GM12878 (cell line): Measurements from ENCODE around the gene FIGLA. TPM values are rescaled to one million over a fixed set of nuclear protein-coding genes. Genes with fewer than 3 reads are reported as not detected.

Source experiments
- ATAC-seq: fragments of 200-7000 bp; cut with Tn5 transposase; 3 replicates; pipeline ENCODE4 v1.9.1; 2020; ENCODE audit warnings: mild to moderate bottlenecking, moderate library complexity
- BruUV-seq: library from RNA; stranded (reverse); fragments of 400-500 nt; replicated peaks from 2 replicates; lab custom pipeline; 2021; lab: Mats Ljungman, UMichigan
- CTCF ChIA-PET: fragments of 300-600 bp; sonication (Branson Sonifier 250); formaldehyde crosslinking; extraction: SDS; loops from one replicate; lab custom pipeline; 2021; ENCODE audit warnings: inconsistent platforms; lab: Yijun Ruan, JAX
- POLR2A ChIA-PET: fragments of 350-600 bp; formaldehyde crosslinking; extraction: SDS; loops from one replicate; lab custom pipeline; 2021; ENCODE audit warnings: inconsistent platforms; lab: Charles Lee
- RAD21 ChIA-PET: fragments of 300-600 bp; sonication (Branson Sonifier 250); formaldehyde crosslinking; loops from one replicate; lab custom pipeline; 2023; ENCODE audit warnings: antibody characterized with exemption; ENCODE audit not compliant: unreplicated experiment; lab: Charles Lee
- SMC1A ChIA-PET: fragments of 300-600 bp; sonication (Branson Sonifier 250); formaldehyde crosslinking; loops from one replicate; lab custom pipeline; 2023; ENCODE audit not compliant: unreplicated experiment, uncharacterized antibody; lab: Charles Lee
- DNase-seq: peaks from one replicate; pipeline ENCODE4 v3.0.0-alpha.2; 2011; ENCODE audit warnings: low read depth, low spot score
- FAIRE-seq: peaks from 3 replicates; lab custom pipeline; 2011; peaks lifted over from hg19 to GRCh38; lab: Jason Lieb, UNC
- H2AFZ ChIP-seq: 2 replicates; pipeline ENCODE4 v1.6.0; 2011; ENCODE audit warnings: low read depth, low read length, control low read depth; ENCODE audit not compliant: control insufficient read depth
- H3K27ac ChIP-seq: 2 replicates; pipeline ENCODE4 v1.5.1; 2011; ENCODE audit warnings: control low read depth; ENCODE audit not compliant: control insufficient read depth, insufficient read depth
- H3K27me3 ChIP-seq, 2 experiments: replicated peaks in 1 of 2; 2 replicates each; pipeline versions ENCODE4 v1.6.0 to v1.6.1; 2011; ENCODE audit warnings: low read length in 1 of 2; ENCODE audit not compliant: control insufficient read depth in 2 of 2, insufficient read depth in 2 of 2
- H3K36me3 ChIP-seq, 2 experiments: 2 replicates each; pipeline ENCODE4 v1.5.1; 2011; ENCODE audit warnings: low read length in 1 of 2; ENCODE audit not compliant: control insufficient read depth in 2 of 2, insufficient read depth in 2 of 2
- H3K4me1 ChIP-seq: 2 replicates; pipeline ENCODE4 v1.6.1; 2011; ENCODE audit warnings: mild to moderate bottlenecking, low read length, moderate library complexity, mixed read lengths; ENCODE audit not compliant: control insufficient read depth, insufficient read depth
- H3K4me2 ChIP-seq: 2 replicates; pipeline ENCODE4 v1.6.0; 2011; ENCODE audit warnings: control low read depth; ENCODE audit not compliant: control insufficient read depth, insufficient read depth
- H3K4me3 ChIP-seq: fragments of 200-600 bp; sonication (generic); 2 replicates; pipeline ENCODE4 v1.5.1; 2016
- H3K79me2 ChIP-seq: 2 replicates; pipeline ENCODE4 v1.6.0; 2011; ENCODE audit warnings: low read length; ENCODE audit not compliant: control insufficient read depth, insufficient read depth
- H3K9ac ChIP-seq: 2 replicates; pipeline ENCODE4 v1.8.0; 2011; ENCODE audit warnings: low read length, control low read depth, mixed read lengths; ENCODE audit not compliant: control insufficient read depth, insufficient read depth
- H3K9me3 ChIP-seq: replicated peaks from 3 replicates; pipeline ENCODE4 v1.5.1; 2011; ENCODE audit warnings: mild to moderate bottlenecking, low read length; ENCODE audit not compliant: control insufficient read depth, insufficient read depth
- H4K20me1 ChIP-seq: 2 replicates; pipeline ENCODE4 v1.6.0; 2011; ENCODE audit not compliant: control insufficient read depth, insufficient read depth
- ASH2L ChIP-seq: fragments of 300-600, 200-600 bp; sonication (generic); IDR thresholded peaks from 2 replicates; pipeline ENCODE4 v1.6.1; 2017; ENCODE audit warnings: low read depth, mild to moderate bottlenecking, borderline replicate concordance
- CBFB ChIP-seq: IDR thresholded peaks from 2 replicates; pipeline ENCODE4 v1.6.1; 2016; ENCODE audit warnings: antibody characterized with exemption, low read depth
- CBX3 ChIP-seq: fragments of 200-600 bp; sonication (generic); IDR thresholded peaks from 2 replicates; pipeline ENCODE4 v1.6.1; 2016; ENCODE audit warnings: low read depth, borderline replicate concordance
- MTA2 ChIP-seq: fragments of 450-650 bp; IDR thresholded peaks from 2 replicates; pipeline ENCODE4 v1.6.1; 2016; ENCODE audit warnings: low read depth, mild to moderate bottlenecking, moderate library complexity
- RFX5 ChIP-seq: IDR thresholded peaks from 2 replicates; pipeline ENCODE4 v1.6.1; 2011; ENCODE audit warnings: low read depth, low read length, improper control_type of control experiment
- SP1 ChIP-seq: IDR thresholded peaks from one replicate; pipeline ENCODE4 v1.6.1; 2011; ENCODE audit warnings: low read depth, low read length
- TARDBP ChIP-seq: IDR thresholded peaks from 2 replicates; pipeline ENCODE4 v1.6.1; 2016; ENCODE audit warnings: borderline replicate concordance
- TBL1XR1 ChIP-seq: IDR thresholded peaks from 2 replicates; pipeline ENCODE4 v1.6.1; 2012; ENCODE audit warnings: low read depth, low read length, improper control_type of control experiment
- WGBS: methylation state at CpG from one replicate; pipeline ENCODE4 v1.1.6; 2016; ENCODE audit warnings: low lambda C conversion rate; ENCODE audit not compliant: insufficient replicate concordance, insufficient coverage; ENCODE audit errors: missing lambda C conversion rate; 5-methylcytosine and 5-hydroxymethylcytosine counted together
- in situ Hi-C: fragments of 300-500 bp; cut with MboI; formaldehyde crosslinking; loops from 9 replicates; pipeline ENCODE4 v1.14.3; 2018; ENCODE audit warnings: mixed read lengths
- intact Hi-C: fragments of 100-400 bp; cut with micrococcal nuclease; formaldehyde crosslinking; loops from one replicate; pipeline ENCODE4 v1.14.2; 2022; ENCODE audit not compliant: unreplicated experiment
- polyA plus RNA-seq, 11 experiments: library from polyadenylated mRNA; depleted of rRNA in 4 of 11; unstranded in 6 of 11; stranded (reverse) in 5 of 11; fragments of >200 nt; fragmentation: Nextera tagmentation in 4 of 11; fragmentation: Illumina TruSeq in 1 of 11; extraction: Ambion mirVana in 4 of 11; extraction: Trizol in 1 of 11; gene quantifications; 1 replicate in 1 of 11; 2 replicates in 10 of 11; pipeline versions ENCODE4 v1.2.1 to v1.2.3, GENCODE V29; 2011 to 2016; ENCODE audit warnings: inconsistent platforms in 2 of 11, missing spikeins in 2 of 11, low read depth in 1 of 11
- total RNA-seq, 4 experiments: library from RNA; depleted of rRNA in 3 of 4; stranded (reverse); fragments of >200 nt in 3 of 4; fragmentation: Illumina TruSeq in 1 of 4; extraction: Trizol in 1 of 4; gene quantifications; 2 replicates each; pipeline versions ENCODE4 v1.2.1 to v1.2.3, GENCODE V29; 2013 to 2021
- TF ChIP-seq, protein P1 (sequence below): IDR thresholded peaks from 2 replicates; pipeline ENCODE4 v1.6.1; 2012; ENCODE audit warnings: low read depth, low read length, improper control_type of control experiment

Gene FIGLA
- total and polyA plus RNA-seq, 10 of the 15 experiments (the other 5 are each of a cell fraction or from before 2014, with no cell fraction given): not detected

DNA sequence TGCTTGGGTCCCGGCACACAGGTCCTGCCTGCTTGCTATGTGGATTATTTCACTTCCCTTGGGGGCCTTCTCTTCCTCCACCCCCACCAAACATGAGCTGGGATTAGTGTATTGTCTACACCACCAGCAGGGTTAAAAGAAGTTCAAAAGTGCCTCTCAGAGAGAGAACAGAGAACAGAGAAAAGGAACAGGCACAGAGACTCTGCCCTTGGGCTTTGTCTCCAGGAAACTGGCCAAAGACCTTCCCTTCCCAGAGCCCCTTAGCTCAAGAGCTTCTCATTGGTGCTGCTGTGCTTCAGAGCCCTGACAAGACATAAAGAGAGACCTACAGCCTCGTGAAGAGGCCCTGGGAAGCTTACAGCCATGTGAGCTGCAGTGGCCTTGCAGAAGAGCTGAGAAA, 7.1 kb upstream of the FIGLA start:
- CTCF ChIA-PET: no interaction called here
- DNase-seq (no peak), FAIRE-seq (no peak), ATAC-seq (no peak)
- intact Hi-C loops: no loop called here
- Histone ChIP-seq H3K4me1 (no peaks in the 10 kb centered on the region), H2AFZ (no peak overlapping the region), H3K27ac (no peak overlapping the region), H3K27me3 (0 out of 4 replicates have a peak, but pooled peaks cover 0 to 3% of the 10 kb centered on the region in 2 experiments), H3K36me3 (no peaks in the 10 kb centered on the region), H4K20me1 (no peaks in the 10 kb centered on the region), H3K4me3 (no peak overlapping the region), H3K4me2 (no peak overlapping the region), H3K9ac (no peak overlapping the region), H3K79me2 (no peaks in the 10 kb centered on the region), H3K9me3 (peaks cover 5% of the 10 kb centered on the region; the same call in 1 of the 3 replicates)
- RAD21 ChIA-PET: no interaction called here
- SMC1A ChIA-PET: no interaction called here
- no TSS peak for BruUV-seq
- in situ Hi-C loops: no loop called here
- 18% methylated on average over 2 of the region's 2 CpGs for WGBS
- POLR2A ChIA-PET: no interaction called here
- no peak for TF ChIP-seq SP1
- no peak for TF ChIP-seq RFX5
- no peak for TF ChIP-seq TBL1XR1
- TF ChIP-seq CBX3: no peak
- TF ChIP-seq MTA2: no peak

DNA sequence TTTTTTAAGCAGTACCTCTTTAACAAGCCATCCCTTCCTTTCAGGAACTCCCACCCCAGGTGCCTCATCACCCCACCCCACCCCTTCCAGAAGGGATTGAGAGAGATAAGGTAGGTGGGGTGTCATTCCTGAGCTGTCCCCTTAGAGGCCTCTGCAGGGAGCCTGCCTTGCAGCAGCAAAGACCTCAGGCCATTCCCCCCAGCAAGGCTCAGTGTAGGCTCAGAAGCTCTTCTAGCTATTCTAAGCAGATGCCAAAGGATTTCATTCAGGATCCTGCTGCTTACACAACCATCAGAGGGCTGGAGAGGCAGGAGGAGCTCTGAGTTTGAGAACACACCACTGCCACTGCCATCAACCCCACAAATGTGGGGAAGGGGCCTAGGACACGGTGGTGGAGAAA, 5.8 kb upstream of the FIGLA start:
- ATAC-seq: no peak
- CTCF ChIA-PET: no interaction called here

More for the DNA sequence above, 5.8 kb upstream of the FIGLA start:
- Histone ChIP-seq H3K9ac (no peak overlapping the region), H3K79me2 (no peaks in the 10 kb centered on the region), H3K9me3 (peaks cover 5% of the 10 kb centered on the region; the same call in 1 of the 3 replicates), H3K27me3 (peaks cover 2 to 3% of the 10 kb centered on the region in 2 experiments; a peak in 1 of 4 replicates), H3K4me3 (no peak overlapping the region), H3K4me2 (no peak overlapping the region), H3K4me1 (no peaks in the 10 kb centered on the region), H4K20me1 (no peaks in the 10 kb centered on the region), H2AFZ (no peak overlapping the region), H3K27ac (no peak overlapping the region), H3K36me3 (no peaks in the 10 kb centered on the region)
- in situ Hi-C loops (no loop called here), intact Hi-C loops (no loop called here)
- ChIA-PET SMC1A (no interaction called here), POLR2A (interaction anchor here (0.7 kb wide), 1 partner anchor 1028 kb away, joined by 4 read pairs; no protein-coding TSS in a partner anchor), RAD21 (no interaction called here)
- no peak for FAIRE-seq
- WGBS: 0% methylated on average over 1 of the region's 1 CpG
- DNase-seq: no peak
- no TSS peak for BruUV-seq
- TF ChIP-seq ASH2L (no peak), TARDBP (no peak), CBFB (no peak)
- TF ChIP-seq, protein P1, sequence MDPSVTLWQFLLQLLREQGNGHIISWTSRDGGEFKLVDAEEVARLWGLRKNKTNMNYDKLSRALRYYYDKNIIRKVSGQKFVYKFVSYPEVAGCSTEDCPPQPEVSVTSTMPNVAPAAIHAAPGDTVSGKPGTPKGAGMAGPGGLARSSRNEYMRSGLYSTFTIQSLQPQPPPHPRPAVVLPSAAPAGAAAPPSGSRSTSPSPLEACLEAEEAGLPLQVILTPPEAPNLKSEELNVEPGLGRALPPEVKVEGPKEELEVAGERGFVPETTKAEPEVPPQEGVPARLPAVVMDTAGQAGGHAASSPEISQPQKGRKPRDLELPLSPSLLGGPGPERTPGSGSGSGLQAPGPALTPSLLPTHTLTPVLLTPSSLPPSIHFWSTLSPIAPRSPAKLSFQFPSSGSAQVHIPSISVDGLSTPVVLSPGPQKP: no peak
